ENCODE measurements around the gene UBE2U. TPM values are rescaled to one million over a fixed set of nuclear protein-coding genes. Genes with fewer than 3 reads are reported as not detected.

Gene UBE2U
- total and polyA plus RNA-seq, 2 of the 4 experiments (the other 2 are of a cell fraction), result not detected

DNA sequence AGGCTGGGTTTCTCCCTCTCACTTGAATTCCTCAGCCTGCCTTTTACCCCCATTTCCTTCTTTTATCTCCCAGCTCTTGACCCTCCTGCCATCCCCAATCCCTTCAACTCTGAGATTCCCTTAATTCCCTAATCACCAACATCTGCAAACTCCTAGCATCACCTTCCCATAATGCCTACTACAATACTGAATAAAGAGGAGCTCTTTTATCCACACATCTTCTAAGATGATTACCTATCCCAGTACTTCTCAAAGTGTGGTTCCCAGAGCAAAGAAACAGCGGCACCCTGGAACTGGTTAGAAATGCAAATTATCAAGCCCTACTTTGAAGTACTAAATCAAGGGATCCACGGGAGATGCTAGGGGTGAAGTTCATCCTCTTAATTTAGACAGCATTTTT lies 21.2 kb upstream of the UBE2U start:
- no peak for TF ChIP-seq MXI1 (IDR thresholded peaks at IDR 0.05; ENCODE audit: borderline replicate concordance, low read depth, low read length)
- TF ChIP-seq MAFK (IDR thresholded peaks at IDR 0.05; ENCODE audit: low read depth, low read length), result no peak
- no peak for TF ChIP-seq USF2 (IDR thresholded peaks at IDR 0.05; ENCODE audit: low read depth, low read length)
- TF ChIP-seq CHD1 (IDR thresholded peaks at IDR 0.05; ENCODE audit: low read depth, low read length), result no peak
- no peak for TF ChIP-seq NFE2L2 (IDR thresholded peaks at IDR 0.05; ENCODE audit: low read depth, low read length)
- Histone ChIP-seq H3K4ac (ENCODE audit: low read depth, low read length) (no peak overlapping the region), H3K4me2 (ENCODE audit: low read depth, low read length) (no peak overlapping the region), H2AFZ (replicated peaks; ENCODE audit: low read length, poor library complexity) (no peak overlapping the region), H4K91ac (ENCODE audit: insufficient read depth, low read depth, low read length) (no peak overlapping the region), H2AK5ac (ENCODE audit: low read depth, low read length) (no peak overlapping the region), H3K4me3 (ENCODE audit: insufficient read depth, low read depth, low read length) (no peak overlapping the region), H3K27ac (ENCODE audit: insufficient read depth, low read length) (no peak overlapping the region), H4K8ac (ENCODE audit: low read depth in 2 of 2, low read length in 2 of 2) (no peak overlapping the region), H4K20me1 (ENCODE audit: insufficient read depth, low read length) (0 out of 2 replicates have a peak, but pooled peaks cover 4% of the 10 kb centered on the region), H2BK120ac (ENCODE audit: low read depth, low read length) (0 out of 2 replicates have a peak overlapping the region, but pooled peaks have one; percentile 13), H3K4me1 (ENCODE audit: control insufficient read depth, insufficient read depth, low read length) (peaks cover 6% of the 10 kb centered on the region), H4K5ac (ENCODE audit: low read depth, low read length) (no peak overlapping the region), H3K56ac (ENCODE audit: extremely low read depth, insufficient read depth, low read length) (no peak overlapping the region), H3K9ac (ENCODE audit: low read depth, low read length) (no peak overlapping the region), H3K79me1 (ENCODE audit: low read depth in 1 of 2, low read length in 2 of 2) (no peaks in the 10 kb centered on the region), H3K18ac (ENCODE audit: low read depth, low read length) (no peak overlapping the region), H2BK15ac (ENCODE audit: low read depth, low read length) (no peak overlapping the region), H3K27me3 (ENCODE audit: control insufficient read depth, insufficient read depth, low read length) (no peaks in the 10 kb centered on the region), H3K14ac (replicated peaks; ENCODE audit: low read depth, low read length) (no peak overlapping the region), H3K9me1 (ENCODE audit: insufficient read depth, low read length) (no peaks in the 10 kb centered on the region; the same call in 1 of the 2 replicates), H2BK5ac (ENCODE audit: low read depth, low read length, poor library complexity, severe bottlenecking) (no peak overlapping the region), H3K23ac (ENCODE audit: low read depth, low read length) (no peak overlapping the region), H3K36me3 (ENCODE audit: control insufficient read depth, insufficient read depth, low read length) (peaks cover 11% of the 10 kb centered on the region), H3K9me3 (ENCODE audit: control insufficient read depth, insufficient read depth, low read length) (no peaks in the 10 kb centered on the region), H2AK9ac (replicated peaks; ENCODE audit: low read depth, low read length, poor library complexity) (no peak overlapping the region), H2BK20ac (ENCODE audit: low read depth, low read length) (no peak overlapping the region)
- no CpG with 5 or more reads among the region's 2 CpGs for WGBS, 2 experiments (ENCODE audit: extremely low coverage in 2 of 2, insufficient read length in 1 of 2)
- dilution Hi-C loops (cut with HindIII; ENCODE audit: low sequenced_read_pairs, unreplicated experiment) (no loop called here), intact Hi-C loops (cut with micrococcal nuclease) (no loop called here), in situ Hi-C loops (cut with MboI; ENCODE audit: low sequenced_read_pairs) (no loop called here)
- ChIA-PET POLR2A (ENCODE audit: unreplicated experiment) (no interaction called here), CTCF (no interaction called here)
- ATAC-seq (ENCODE audit: low read depth) (no peak), DNase-seq (no peak)
- no TSS peak for BruUV-seq (replicated peaks)
